SIG-M5 (cell line): ENCODE data around the gene KCNJ12.
"Not testable (repeated sequence)": the region's sequence is repeated elsewhere in the genome, so short reads cannot be mapped to it uniquely, and the experiment has no call there.

Experiments used
- DNase-seq: peaks from one replicate; lab custom pipeline; 2025; lab: John Stamatoyannopoulos, UW

Gene KCNJ12

DNA sequence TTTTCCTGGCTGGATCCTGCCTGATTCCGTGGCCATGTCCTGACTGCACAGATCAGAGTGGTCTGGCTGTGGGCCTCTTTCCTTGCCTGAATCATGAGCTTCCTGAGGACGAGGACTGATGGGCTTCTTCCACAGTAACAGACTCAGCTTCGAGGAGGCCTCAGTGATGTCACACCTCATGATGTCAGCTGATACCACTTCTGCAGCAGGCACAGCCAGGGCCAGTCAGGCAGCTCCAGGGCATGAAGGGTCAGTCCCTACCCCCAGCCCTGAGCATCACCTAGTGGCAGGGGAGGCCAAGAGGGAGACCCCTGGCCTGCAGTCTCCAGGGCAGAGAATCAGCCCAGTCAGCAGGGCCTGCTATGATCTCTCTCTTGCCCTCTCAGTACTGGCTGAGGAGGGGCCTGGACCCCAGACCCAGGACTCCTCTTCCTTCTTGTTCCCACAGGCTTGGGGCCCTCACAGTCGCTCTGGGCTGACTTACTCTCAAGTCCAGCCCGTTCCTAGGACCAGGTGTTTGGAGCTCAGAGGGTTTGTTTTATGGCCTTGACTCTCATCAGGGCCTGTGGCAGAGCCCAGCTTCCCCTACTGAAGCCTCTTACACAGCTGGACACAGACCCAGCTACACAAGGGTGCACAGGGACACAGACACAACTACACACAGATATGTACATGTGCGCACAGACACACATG is 26.7 kb upstream of the KCNJ12 start:
- DNase-seq = not testable (repeated sequence)

DNA sequence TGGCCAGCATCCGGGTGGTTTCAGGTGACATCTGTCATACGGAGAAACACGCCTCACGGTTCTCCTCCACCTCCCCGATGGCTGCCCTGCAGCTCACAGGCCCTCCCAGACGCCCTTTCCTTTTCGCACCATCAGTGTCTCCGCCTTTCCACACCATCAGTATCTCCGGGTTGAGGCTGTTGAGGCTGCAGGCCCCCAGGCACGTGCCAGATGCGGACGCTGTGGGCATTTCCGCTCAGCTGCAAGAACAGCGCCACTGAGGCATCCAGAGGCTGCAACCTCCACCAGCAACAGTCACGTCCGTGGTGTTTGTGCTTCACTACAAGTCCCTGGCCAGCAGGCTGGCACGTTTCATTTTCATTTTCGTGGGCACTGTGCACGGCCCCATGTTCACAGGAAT is 25.7 kb upstream of the KCNJ12 start:
- not testable (repeated sequence) for DNase-seq

DNA sequence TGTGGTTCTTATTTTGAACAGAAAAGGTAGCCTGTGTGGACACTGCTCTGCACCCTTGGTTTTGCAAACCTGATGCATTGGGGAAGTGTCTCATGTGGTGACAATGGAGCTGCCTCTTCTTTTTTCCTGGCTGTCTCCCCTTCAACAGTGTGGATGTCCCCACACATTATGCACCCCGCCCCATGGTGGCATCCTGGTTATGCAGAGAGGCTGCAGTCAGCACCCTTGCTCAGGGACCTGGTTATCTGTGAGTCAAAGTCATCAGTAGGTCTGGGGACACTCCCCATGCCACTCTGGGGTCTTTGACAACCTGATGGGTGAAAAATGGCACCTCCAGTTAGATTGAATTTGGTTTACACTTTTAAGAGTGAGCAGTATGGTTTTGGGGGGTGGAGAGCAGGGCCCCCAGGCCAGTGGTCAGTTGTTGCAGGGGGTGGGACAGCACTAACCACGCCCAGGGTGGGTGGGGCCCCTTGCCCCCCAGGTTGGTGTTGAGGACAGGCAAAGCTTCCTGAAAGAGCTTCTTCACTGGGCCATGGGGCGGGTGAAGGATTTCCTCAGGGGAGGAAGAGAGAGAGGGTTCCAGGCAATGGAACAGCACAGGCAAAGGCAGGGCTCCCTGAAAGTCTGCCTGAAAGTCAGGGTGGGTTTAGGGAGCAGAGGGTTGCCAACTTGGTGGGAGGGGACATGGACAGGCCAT is 24.6 kb upstream of the KCNJ12 start:
- DNase-seq = no peak

DNA sequence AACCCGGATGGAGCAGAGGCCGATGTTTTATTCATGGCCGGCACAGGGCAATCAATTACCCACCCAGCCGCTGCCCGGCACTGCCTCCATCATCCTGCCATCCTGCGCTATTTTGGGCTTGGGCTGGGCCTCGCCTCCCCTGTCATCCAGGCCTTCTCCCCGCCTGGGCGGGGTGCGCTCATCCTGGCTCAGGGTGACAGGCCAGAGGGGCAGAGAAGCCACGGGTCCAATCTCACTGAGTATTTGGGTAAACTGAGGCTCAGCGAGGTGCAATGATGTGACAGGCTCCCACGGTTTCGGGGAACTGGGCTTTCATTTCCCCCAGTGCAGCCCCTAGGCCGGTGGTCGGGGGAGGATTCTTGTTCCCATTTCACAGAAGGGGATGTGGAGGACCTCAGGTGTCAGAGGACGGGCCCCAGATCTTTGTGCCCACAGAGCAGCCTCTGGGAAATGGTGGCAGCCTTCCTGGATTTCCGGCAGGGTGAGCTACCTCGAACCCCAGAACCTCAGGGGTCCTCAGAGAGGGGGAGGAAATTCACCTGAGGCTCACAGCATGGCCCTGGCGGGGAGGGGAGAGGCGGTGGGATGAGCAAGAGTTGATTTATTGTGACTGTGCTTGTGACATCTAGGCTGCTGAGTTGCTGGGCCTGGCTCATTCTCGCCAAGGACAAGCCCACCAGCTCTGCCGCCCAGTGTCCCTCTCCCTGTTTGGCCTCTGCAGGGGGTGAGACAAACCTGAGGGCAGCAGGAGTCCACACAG is 23.8 kb upstream of the KCNJ12 start:
- DNase-seq = no peak

DNA sequence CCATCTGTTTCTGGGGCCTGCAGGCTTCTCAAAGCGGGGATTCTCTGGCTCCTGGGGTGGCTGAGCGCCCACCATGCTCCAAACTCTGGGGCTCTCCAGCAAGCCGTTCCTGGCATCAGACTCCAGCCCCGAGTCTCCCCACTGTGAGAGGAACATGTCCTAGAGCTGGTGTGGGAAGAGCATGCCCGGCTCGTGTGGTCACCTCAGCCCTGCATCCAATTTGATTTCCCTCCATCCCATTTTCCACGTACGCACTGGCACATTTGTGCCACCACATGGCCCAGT is 23.2 kb upstream of the KCNJ12 start:
- no peak for DNase-seq

DNA sequence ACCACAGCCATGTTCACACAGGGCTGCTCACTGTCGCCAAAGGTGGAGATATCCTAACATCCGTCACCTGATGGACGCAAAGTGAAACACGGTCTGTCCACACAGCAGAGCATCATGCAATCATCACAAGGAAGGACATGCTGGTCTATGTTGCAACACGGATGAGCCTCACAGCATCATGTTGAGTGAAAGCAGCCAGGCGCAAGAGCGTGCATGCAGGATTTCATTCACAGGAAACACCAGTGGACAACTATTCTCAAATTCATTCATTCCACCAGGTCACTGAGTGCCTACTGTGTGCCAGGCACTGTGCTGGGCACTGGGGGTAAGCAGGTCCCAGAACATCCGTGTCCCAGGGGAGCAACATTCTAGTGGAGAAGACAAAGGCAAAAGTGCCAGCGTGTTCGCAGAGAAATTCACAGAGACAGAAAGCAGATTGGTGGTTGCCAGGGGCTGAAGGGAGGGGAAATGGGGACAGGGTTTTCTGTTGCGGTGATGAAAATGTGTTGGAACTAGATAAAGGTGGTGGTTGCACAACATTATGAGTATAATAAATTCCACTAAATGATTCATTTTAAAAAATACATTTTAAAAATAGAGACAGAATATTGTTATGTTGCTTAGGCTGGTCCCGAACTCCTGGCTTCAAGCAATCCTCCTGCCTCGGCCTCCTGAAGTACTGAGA is 22.7 kb upstream of the KCNJ12 start:
- DNase-seq = no peak

DNA sequence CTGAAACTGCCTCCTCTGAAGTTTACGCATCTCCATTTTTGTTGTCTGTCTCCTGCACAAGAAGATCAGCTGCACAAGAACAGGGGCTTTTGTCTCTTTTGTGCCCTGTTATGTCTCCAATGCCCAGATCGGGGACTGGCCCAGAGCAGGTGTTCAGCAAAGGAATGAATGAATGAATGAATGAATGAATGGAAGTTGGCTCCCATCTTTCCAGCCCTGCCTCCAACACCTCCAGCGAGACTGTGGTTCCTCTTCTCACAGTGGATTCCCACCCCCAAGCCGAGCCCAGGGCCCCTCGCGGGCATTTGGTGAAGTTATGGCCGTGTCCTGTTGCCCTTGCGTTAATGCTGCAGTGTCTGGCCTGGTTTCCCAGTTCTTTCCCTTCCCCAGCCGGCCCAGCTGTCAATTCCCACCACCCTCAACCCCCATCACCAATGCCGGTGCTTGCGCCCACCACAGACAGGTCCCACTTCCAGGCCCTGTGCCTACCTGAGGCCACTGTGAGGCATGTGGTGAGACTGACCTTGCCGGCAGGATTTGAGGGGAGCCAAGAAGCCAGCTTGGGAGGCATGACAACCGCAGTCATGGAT is 21.3 kb upstream of the KCNJ12 start:
- DNase-seq = no peak

DNA sequence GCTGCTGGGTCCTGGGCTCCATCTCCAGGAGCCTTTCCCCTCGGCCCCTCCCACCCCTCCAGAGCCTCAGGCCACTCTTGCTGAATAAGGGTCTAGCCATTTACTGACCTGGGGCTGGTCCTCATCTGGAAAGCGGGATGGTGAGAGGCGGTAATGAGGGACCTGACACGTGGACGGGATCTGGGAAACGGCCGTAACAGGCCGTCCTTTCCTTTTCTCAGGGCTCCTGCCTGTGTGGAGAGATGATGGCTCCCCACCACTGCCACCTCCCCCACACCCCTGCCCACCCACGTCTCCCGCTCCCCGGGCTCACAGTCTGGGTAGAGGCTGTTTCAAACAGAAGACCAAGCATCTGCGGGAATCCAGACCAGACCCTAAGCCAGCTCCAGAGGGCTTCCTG is 20.6 kb upstream of the KCNJ12 start:
- no peak for DNase-seq

DNA sequence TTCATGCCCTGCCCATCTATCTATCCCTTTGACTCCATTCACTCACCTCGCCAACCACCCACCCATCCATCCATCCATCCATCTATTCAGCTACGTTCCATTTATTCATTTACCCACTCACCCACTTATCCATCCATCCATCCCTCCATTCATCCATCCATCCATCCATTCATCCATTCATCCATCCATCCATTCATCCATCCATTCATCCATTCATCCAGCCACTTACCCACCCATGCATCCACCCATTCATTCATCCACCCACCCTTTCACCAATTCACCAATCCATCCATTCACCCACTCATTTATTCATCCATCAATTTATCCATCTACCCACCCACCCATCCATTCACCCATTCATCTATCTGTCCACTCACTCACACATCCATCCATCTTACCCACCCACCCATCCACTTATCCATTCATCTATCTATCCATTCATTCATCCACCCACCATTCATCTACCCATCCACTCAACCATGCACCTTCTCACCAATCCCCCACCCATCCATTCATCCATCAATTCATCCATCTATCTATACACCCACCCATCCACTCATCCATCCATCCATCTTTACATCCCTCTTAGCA is 19.5 kb upstream of the KCNJ12 start:
- no peak for DNase-seq

DNA sequence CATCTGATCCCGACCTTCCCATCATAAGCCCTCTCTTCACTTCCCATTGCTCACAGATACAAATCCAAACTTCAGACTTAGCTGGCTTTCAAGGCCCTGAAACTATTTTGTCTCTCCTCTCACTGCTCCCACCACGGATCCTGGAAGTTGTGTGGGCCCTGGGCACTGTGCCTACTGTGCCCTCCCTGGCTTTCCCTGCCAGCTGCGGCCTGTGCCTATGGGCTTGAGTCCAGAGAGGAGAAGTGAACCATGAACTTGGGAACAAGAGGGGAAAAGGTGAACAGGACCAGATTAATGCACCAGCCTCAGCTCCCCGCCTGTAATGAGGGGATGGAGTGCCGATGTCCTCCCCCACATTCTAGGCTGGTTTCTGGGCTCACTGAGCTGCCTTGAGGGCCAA is 18.9 kb upstream of the KCNJ12 start:
- no peak for DNase-seq

DNA sequence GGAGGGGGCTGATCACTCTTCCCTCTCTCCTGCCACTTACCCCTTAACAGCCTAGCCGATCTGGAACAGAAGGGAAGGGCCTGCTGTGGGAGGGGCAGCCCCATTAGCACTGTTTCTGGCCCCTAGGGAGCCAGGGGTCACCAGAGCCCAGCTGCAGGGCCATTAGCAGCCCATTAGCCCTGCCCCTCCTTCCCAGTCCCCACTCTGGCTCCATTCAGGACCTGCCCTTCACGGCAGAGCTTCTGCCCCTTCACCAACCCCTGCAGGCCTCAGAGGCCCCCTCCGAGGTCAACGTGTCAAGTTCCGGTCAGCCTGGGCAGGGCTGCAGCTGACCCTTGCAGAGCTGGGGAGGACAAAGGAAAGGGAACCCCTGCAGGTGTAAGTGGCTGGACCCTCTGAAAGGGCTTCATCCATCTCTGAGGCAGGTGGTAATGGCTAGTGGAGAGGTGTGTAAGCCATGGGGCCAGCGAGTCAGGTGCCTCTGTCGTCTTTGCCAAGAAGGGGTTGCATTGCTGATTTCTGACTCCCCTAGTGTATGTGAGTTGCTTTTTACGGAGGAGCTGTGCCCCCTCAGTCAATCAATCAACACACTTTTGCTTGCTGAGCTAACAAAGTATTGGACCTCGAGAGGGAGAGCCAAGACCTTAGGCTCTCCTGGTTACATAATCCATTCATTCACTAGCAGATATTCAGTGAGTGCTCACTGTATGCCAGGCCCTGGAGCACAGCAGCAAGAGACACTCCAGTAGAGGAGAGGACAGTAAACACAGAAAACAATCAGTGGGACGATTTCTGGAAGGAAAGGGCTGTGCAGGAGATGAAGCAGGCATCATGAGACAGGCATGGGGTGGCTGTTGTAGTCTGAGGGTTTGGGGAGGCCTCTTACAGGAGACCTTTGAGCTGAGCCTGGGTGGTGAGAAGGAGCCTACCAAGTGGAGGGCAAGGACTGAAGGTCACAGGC is 18.2 kb upstream of the KCNJ12 start:
- DNase-seq = no peak

DNA sequence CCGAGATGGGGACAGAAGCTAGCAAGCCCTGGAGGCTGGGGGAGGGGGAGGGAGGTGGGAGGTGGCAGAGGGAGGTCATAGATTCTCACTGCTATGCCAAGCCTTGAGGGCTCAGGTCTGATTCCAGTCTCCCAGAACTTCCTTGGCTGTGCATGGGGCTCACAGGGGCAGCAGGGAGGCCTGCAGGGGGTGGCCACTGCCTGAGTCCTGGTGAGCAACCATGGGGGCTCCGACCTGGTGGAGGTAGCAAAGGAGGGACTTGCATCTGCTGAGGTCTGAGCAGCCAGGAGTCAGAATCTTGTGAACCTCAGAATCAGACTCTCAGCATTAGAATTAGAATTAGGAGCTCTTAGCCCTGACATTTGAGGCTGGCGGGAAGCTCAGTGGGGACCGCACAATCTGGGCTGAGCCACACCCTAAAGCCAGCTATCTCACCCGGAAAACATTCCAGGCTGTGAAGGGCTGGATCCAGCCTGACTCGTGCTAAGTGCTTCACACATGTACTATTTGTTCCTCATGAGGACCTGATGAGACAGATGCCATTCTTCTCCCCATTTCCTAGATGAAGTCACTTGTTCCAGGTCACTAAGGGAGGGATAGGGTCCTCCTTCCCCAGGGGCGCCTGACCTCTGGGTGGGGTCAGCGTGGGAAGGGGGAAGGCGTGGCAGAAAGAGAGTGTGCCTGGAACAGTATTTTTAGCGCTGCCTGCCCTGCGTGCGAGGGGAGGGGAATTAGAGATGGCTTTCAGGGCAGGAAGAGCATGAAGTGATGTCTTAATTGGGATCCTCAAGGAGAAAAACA is 17.3 kb upstream of the KCNJ12 start:
- no peak for DNase-seq

DNA sequence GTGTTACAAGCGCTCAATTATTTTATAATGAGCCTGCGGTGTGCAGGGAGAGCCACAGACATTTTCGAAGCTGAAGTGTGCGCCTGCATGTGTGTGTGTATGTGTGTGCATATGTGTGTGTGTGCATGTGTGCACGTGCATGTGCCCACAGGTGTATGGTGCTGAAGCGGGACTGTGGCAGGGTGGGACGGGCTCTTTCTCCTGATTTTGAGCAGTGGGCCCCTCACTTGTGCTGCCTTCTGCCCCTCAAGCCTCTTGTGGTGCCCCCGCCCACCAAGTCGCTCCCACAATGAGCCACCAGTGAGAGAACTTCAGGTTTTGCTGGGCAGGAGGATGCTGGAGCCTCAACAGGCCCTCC is 16.7 kb upstream of the KCNJ12 start:
- no peak for DNase-seq

DNA sequence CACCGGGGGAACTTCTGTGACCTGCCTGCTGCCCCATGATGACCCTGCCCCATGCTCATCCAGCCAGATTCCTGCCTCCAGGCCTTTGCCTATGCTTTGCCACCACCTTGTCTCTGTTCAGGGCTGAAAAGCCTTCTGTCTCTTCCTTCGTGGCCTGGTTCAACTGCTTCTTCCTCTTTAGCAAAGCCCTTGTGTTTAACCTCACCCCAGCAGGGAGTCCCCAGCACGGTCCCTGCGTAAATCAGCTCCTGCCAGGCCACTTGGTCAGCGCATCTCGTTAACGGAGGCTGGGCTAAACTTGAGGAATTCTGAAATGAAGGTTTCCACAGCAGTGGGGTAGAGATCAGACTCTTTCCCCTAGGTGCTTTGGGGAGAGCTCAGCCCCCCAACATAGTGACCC is 16.1 kb upstream of the KCNJ12 start:
- DNase-seq = no peak

DNA sequence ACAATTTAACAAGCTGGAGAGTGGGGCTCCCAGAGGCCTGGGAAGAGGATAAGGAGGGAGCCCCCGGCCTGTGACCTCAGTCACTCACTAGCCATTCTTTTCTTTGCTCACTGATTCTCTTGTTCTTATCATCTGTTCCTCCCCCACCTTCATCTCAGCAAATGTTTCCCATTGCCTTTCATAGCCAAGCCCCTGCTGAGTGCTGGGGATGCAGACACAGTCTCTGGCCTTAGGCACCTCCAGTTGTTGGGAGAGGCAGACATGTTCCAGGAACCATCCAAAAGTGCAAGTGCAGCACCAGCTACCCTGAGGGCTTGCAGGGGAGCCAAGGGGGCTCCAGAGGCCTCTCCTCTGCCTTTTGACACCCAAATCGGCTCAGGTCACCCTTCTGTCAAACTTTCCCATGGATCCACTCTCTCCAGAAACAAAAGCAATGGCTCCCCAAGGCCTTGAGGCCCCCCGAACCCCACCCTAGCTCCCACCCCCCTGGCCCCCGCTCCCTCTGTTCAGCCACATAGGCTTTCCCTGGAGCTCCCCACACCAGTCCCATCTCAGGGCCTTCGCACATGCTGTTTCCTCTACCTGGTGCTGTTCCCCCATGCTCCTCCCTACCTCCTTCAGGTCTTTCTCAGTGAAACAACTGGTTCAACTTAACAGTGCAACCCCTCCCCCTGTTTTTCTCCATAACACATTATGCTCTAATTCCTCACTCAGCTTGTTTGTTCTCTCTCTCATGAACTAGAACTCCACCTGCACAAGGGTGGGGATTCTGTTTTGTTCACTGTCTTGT is 14.9 kb upstream of the KCNJ12 start:
- no peak for DNase-seq

DNA sequence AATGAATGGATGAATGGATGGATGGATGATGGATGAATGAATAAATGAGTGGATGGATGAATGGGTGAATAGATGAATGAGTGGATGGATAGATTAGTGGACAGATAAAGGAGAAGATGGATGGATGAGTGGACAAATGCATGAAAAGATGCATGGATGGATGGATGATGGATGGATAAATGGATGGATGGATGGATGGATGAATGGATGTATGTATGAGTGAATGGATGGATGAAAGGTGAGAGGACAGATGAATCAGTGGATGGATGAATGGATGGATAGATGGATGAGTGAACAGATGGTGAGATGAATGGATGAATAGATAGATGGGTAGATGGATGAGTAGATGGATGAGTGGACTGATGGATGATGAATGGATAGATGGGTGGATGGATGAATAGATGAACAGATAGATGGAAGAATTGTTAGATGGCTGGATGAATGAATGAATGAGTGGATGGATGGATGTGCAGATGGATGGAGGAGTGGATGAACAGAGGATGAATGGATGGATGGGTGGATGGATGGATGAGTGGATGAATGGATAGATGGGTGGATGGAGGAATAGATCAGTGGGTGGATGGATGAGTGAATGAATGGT is 13.7 kb upstream of the KCNJ12 start:
- DNase-seq = no peak

DNA sequence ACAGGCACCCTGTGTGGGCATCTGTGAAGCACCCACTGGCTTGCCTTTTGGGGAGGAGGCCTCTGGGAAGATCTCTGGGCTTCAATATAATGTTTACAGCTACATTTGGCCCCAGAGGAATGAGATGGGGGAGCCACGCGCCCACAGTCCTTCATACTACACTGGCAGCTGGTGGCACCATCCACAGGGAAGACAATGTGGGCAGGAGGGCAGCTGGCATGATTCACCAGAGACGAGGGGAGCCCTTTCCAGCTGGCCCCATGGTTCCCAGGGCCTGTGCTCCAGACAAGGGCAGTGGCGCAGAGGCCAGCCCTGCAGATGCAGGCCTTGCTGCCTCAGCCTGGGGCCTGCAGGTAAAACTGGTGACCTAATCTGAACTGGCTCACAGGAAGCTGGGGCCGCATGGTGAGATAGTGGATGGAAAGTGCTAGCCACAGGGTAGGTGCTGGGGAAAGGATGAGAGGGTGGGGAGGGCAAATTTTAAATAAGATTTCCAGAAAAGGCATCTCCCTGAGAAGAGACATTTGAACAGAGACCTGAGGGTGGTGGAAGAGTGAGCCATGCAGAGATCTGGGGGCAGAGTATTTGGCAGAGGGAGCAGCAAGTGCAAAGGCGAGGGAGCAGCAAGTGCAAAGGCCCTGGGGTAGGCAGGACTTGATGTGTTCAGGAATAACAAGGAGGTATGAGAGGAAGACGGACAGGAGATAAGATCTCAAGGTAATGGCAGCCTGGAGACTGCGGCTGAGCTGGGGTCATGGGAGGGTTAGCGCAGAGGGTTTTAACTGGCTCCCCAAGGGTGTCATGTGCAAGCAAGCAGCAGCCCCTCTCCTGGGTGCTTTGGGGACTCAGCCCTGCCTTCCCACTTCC is 12.1 kb upstream of the KCNJ12 start:
- DNase-seq = no peak

DNA sequence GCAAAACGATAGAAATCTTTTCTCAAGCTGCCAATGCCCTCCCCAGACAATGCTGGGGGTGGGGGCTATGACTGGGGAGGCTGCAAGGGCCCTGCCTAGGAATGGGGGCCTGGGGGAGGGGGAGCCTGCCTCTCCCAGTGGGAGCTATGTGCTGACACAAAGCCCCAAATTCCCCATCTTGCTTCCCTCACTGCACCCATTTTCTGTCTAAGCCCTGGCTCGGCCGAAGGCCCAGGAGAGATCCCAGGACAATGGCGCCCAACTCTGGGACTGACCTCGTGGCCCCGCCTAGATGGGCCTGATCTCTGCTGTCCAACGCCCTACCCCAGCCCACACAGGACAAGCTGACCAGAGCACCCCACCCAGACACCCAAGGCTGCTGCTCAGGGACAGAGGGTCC is 11.1 kb upstream of the KCNJ12 start:
- no peak for DNase-seq
